ENCODE measurements around the gene MIB1.
A peak's percentile ranks its signal among the peaks of the same experiment; 100 is the strongest.

The MIB1 gene

GRCh38 chr18:21843341-21843740 lies 102.7 kb downstream of the MIB1 start:
- H3K79me2 ChIP-seq (ENCODE audit: insufficient read depth, low read length), result no peaks in the 10 kb centered on the region
- no peak overlapping the region for H3K27ac ChIP-seq (ENCODE audit: low read depth, low read length)
- TF ChIP-seq, protein P1, sequence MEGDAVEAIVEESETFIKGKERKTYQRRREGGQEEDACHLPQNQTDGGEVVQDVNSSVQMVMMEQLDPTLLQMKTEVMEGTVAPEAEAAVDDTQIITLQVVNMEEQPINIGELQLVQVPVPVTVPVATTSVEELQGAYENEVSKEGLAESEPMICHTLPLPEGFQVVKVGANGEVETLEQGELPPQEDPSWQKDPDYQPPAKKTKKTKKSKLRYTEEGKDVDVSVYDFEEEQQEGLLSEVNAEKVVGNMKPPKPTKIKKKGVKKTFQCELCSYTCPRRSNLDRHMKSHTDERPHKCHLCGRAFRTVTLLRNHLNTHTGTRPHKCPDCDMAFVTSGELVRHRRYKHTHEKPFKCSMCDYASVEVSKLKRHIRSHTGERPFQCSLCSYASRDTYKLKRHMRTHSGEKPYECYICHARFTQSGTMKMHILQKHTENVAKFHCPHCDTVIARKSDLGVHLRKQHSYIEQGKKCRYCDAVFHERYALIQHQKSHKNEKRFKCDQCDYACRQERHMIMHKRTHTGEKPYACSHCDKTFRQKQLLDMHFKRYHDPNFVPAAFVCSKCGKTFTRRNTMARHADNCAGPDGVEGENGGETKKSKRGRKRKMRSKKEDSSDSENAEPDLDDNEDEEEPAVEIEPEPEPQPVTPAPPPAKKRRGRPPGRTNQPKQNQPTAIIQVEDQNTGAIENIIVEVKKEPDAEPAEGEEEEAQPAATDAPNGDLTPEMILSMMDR (IDR thresholded peaks at IDR 0.05; ENCODE audit: insufficient read depth, low read length, poor library complexity, severe bottlenecking), result no peak
- no peak for TF ChIP-seq EZH2phosphoT487 (conservative IDR thresholded peaks at IDR 0.05; ENCODE audit: low read length)
- no peaks in the 10 kb centered on the region for H3K27me3 ChIP-seq (ENCODE audit: low read length)
- H3K9me2 ChIP-seq (replicated peaks; ENCODE audit: insufficient read depth, low read length), result no peaks in the 10 kb centered on the region
- H3K4me2 ChIP-seq (ENCODE audit: low read depth, low read length, poor library complexity, severe bottlenecking), result no peak overlapping the region
- no peaks in the 10 kb centered on the region for H3K9me3 ChIP-seq (ENCODE audit: insufficient read depth, low read length)
- H4K20me1 ChIP-seq (ENCODE audit: low read depth, low read length), result no peaks in the 10 kb centered on the region
- H2AFZ ChIP-seq (ENCODE audit: low read depth, low read length, severe bottlenecking), result no peak overlapping the region
- no peaks in the 10 kb centered on the region; the same call in 1 of the 2 replicates for H3F3A ChIP-seq (ENCODE audit: insufficient read depth)
- H3K36me3 ChIP-seq (ENCODE audit: low read length), result peaks cover 25% of the 10 kb centered on the region; the same call in 1 of the 2 replicates
- no peak overlapping the region for H3K4me3 ChIP-seq (ENCODE audit: insufficient read depth, low read length, poor library complexity, severe bottlenecking)
- no peak overlapping the region for H3K9ac ChIP-seq (ENCODE audit: low read length)

GRCh38 chr18:21851327-21851961 lies 110.9 kb downstream of the MIB1 start:
- no peak overlapping the region for H3K27ac ChIP-seq (ENCODE audit: low read depth, low read length)
- H3K4me2 ChIP-seq (ENCODE audit: low read depth, low read length, poor library complexity, severe bottlenecking), result no peak overlapping the region
- H3F3A ChIP-seq (ENCODE audit: insufficient read depth), result no peaks in the 10 kb centered on the region
- H2AFZ ChIP-seq (ENCODE audit: low read depth, low read length, severe bottlenecking), result no peak overlapping the region
- no peaks in the 10 kb centered on the region for H3K9me3 ChIP-seq (ENCODE audit: insufficient read depth, low read length)
- no peaks in the 10 kb centered on the region for H4K20me1 ChIP-seq (ENCODE audit: low read depth, low read length)
- H3K36me3 ChIP-seq (ENCODE audit: low read length), result no peaks in the 10 kb centered on the region; the same call in 1 of the 2 replicates
- H3K9ac ChIP-seq (ENCODE audit: low read length), result no peak overlapping the region
- no peak overlapping the region for H3K4me3 ChIP-seq (ENCODE audit: insufficient read depth, low read length, poor library complexity, severe bottlenecking)
- no peaks in the 10 kb centered on the region for H3K79me2 ChIP-seq (ENCODE audit: insufficient read depth, low read length)
- H3K27me3 ChIP-seq (ENCODE audit: low read length), result no peaks in the 10 kb centered on the region
- no peak for TF ChIP-seq EZH2phosphoT487 (conservative IDR thresholded peaks at IDR 0.05; ENCODE audit: low read length)
- TF ChIP-seq, protein P1 (IDR thresholded peaks at IDR 0.05; ENCODE audit: insufficient read depth, low read length, poor library complexity, severe bottlenecking), result peak; percentile 46
- no peaks in the 10 kb centered on the region for H3K9me2 ChIP-seq (replicated peaks; ENCODE audit: insufficient read depth, low read length)

DNA sequence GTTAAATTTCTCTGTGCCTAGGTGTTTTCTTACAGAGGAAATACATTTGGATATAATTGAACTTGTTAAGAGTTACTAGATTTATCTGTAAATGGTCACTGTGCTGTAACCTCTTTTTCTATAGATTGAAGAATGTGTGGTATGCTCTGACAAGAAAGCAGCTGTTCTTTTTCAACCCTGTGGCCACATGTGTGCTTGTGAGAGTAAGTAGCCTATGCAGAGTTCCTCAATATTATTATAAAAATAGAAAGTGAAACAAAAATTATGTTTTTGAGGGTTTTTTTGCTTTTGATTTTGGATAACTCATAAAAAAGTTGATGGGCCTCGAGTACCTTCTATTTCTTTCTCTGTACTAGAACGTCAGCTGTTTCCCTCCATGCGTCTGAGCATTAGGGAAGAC lies 112.4 kb downstream of the MIB1 start:
- Histone ChIP-seq H3K9ac (ENCODE audit: low read length) (no peak overlapping the region), H4K20me1 (ENCODE audit: low read depth, low read length) (no peaks in the 10 kb centered on the region), H3K36me3 (ENCODE audit: low read length) (peaks cover 8% of the 10 kb centered on the region; the same call in 1 of the 2 replicates), H3K79me2 (ENCODE audit: insufficient read depth, low read length) (no peaks in the 10 kb centered on the region), H3K4me2 (ENCODE audit: low read depth, low read length, poor library complexity, severe bottlenecking) (no peak overlapping the region), H2AFZ (ENCODE audit: low read depth, low read length, severe bottlenecking) (no peak overlapping the region), H3K27ac (ENCODE audit: low read depth, low read length) (no peak overlapping the region), H3K9me2 (replicated peaks; ENCODE audit: insufficient read depth, low read length) (no peaks in the 10 kb centered on the region), H3K4me3 (ENCODE audit: insufficient read depth, low read length, poor library complexity, severe bottlenecking) (no peak overlapping the region), H3F3A (ENCODE audit: insufficient read depth) (no peaks in the 10 kb centered on the region), H3K9me3 (ENCODE audit: insufficient read depth, low read length) (no peaks in the 10 kb centered on the region), H3K27me3 (ENCODE audit: low read length) (no peaks in the 10 kb centered on the region)
- TF ChIP-seq, protein P1 (IDR thresholded peaks at IDR 0.05; ENCODE audit: insufficient read depth, low read length, poor library complexity, severe bottlenecking), result no peak
- TF ChIP-seq EZH2phosphoT487 (conservative IDR thresholded peaks at IDR 0.05; ENCODE audit: low read length), result no peak

Measured in SU-DHL-6 (cell line).